Measurements from ENCODE around the gene KLK13. TPM values are rescaled to one million over a fixed set of nuclear protein-coding genes. Genes with fewer than 3 reads are reported as not detected.

KLK13 gene
- polyA plus RNA-seq, 3 donors = not detected

- H3K27ac Mint-ChIP-seq = peak overlapping the region in 3 of 7 donors; percentile 9 to 31 (median 30)
Measured at GRCh38 chr19:51086153-51086850, 21.4 kb upstream of the KLK13 start.

GRCh38 chr19:51084505-51084904, 19.6 kb upstream of the KLK13 start:
- Histone ChIP-seq H3K4me1 (ENCODE audit: control insufficient read depth in 1 of 2, insufficient read depth in 2 of 2, low read length in 2 of 2) (no peaks in the 10 kb centered on the region), H3K79me2 (ENCODE audit: insufficient read depth, low read length) (no peaks in the 10 kb centered on the region), H3K27ac (ENCODE audit: low read depth in 1 of 2, low read length in 2 of 2) (no peak overlapping the region), H3K36me3 (replicated peaks in 1 of 2; ENCODE audit: control insufficient read depth in 1 of 2, insufficient read depth in 2 of 2, low read length in 2 of 2) (no peaks in the 10 kb centered on the region), H3K9me3 (replicated peaks in 1 of 2; ENCODE audit: control insufficient read depth in 1 of 2, insufficient read depth in 1 of 2, low read length in 2 of 2) (no peaks in the 10 kb centered on the region), H3K4me3 (replicated peaks in 1 of 3; ENCODE audit: low read depth in 2 of 3, low read length in 3 of 3) (no peak overlapping the region), H3K4me2 (replicated peaks; ENCODE audit: extremely low read depth, low read length, poor library complexity, severe bottlenecking) (no peak overlapping the region), H3K9ac (ENCODE audit: insufficient read depth, low read length, poor library complexity, severe bottlenecking) (no peak overlapping the region), H2AFZ (ENCODE audit: insufficient read depth, low read depth, low read length, poor library complexity, severe bottlenecking) (no peak overlapping the region), H3K27me3 (ENCODE audit: control insufficient read depth in 2 of 2, insufficient read depth in 2 of 2, low read length in 2 of 2) (no peaks in the 10 kb centered on the region), H4K20me1 (ENCODE audit: insufficient read depth, low read length) (no peaks in the 10 kb centered on the region)
- no peak for TF ChIP-seq CTCF (IDR thresholded peaks at IDR 0.05)
- Mint-ChIP-seq H3K36me3 (no peaks in the 10 kb centered on the region), H3K27ac (no peak overlapping the region), H3K27me3 (ENCODE audit: low read depth in 3 of 3) (peaks cover 15 to 21% (median 16%) of the 10 kb centered on the region in 3 donors), H3K4me1 (no peaks in the 10 kb centered on the region), H3K4me3 (no peak overlapping the region), H3K9me3 (peaks cover 0 to 2% (median 0%) of the 10 kb centered on the region in 7 donors)
- DNase-seq = no peak
- WGBS (ENCODE audit: insufficient coverage) = 82% methylated on average over 5 of the region's 7 CpGs
- intact Hi-C loops (cut with micrococcal nuclease) = no loop called here

More at GRCh38 chr19:51086153-51086850, 21.4 kb upstream of the KLK13 start:
- H3K4me1 ChIP-seq (ENCODE audit: control insufficient read depth in 1 of 2, insufficient read depth in 2 of 2, low read length in 2 of 2) = no peaks in the 10 kb centered on the region
- H3K9ac ChIP-seq (ENCODE audit: insufficient read depth, low read length, poor library complexity, severe bottlenecking) = no peak overlapping the region
- intact Hi-C loops (cut with micrococcal nuclease) = no loop called here
- TF ChIP-seq CTCF (IDR thresholded peaks at IDR 0.05) = no peak
- H3K27ac ChIP-seq (ENCODE audit: low read depth in 1 of 2, low read length in 2 of 2) = no peak overlapping the region
- H3K4me3 Mint-ChIP-seq = no peak overlapping the region
- H3K4me3 ChIP-seq (replicated peaks in 1 of 3; ENCODE audit: low read depth in 2 of 3, low read length in 3 of 3) = no peak overlapping the region
- H3K36me3 Mint-ChIP-seq = no peaks in the 10 kb centered on the region
- no peaks in the 10 kb centered on the region for H4K20me1 ChIP-seq (ENCODE audit: insufficient read depth, low read length)
- H3K36me3 ChIP-seq (replicated peaks in 1 of 2; ENCODE audit: control insufficient read depth in 1 of 2, insufficient read depth in 2 of 2, low read length in 2 of 2) = no peaks in the 10 kb centered on the region
- H3K4me2 ChIP-seq (replicated peaks; ENCODE audit: extremely low read depth, low read length, poor library complexity, severe bottlenecking) = no peak overlapping the region
- no peak for DNase-seq
- H3K4me1 Mint-ChIP-seq = no peaks in the 10 kb centered on the region
- H3K9me3 ChIP-seq (replicated peaks in 1 of 2; ENCODE audit: control insufficient read depth in 1 of 2, insufficient read depth in 1 of 2, low read length in 2 of 2) = no peaks in the 10 kb centered on the region
- WGBS (ENCODE audit: insufficient coverage) = 98% methylated on average over 15 of the region's 18 CpGs
- no peaks in the 10 kb centered on the region for H3K79me2 ChIP-seq (ENCODE audit: insufficient read depth, low read length)
- H2AFZ ChIP-seq (ENCODE audit: insufficient read depth, low read depth, low read length, poor library complexity, severe bottlenecking) = no peak overlapping the region
- H3K27me3 ChIP-seq (ENCODE audit: control insufficient read depth in 2 of 2, insufficient read depth in 2 of 2, low read length in 2 of 2) = no peaks in the 10 kb centered on the region
- peaks cover 17 to 23% (median 21%) of the 10 kb centered on the region in 3 donors for H3K27me3 Mint-ChIP-seq (ENCODE audit: low read depth in 3 of 3)
- no peaks in the 10 kb centered on the region for H3K9me3 Mint-ChIP-seq
